ENCODE data around the gene SETSIP.

Gene SETSIP

DNA sequence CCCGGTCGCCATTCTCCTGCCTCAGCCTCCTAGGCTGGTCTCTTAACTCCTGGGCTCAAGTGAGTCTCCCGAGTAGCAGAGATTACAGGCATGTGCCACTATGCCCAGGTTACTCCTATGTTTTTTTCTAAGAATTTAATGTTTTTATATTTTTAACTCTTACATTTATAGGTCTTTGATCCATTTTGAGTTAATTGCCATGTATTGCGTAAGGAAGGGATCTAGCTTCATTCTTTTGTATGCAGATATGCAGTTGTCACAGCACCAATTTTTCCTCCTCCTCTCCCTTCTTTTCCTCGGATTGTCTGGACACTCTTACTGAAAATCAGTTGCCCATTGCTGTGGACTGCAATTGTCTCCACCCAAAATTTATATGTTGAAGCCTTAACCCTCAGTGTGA is 16.4 kb upstream of the SETSIP start:
- DNase-seq (ENCODE audit: low read depth in 1 of 2, low spot score in 1 of 2), result no peak
- TF ChIP-seq SPI1 (IDR thresholded peaks at IDR 0.05; ENCODE audit: borderline replicate concordance, low read depth) (no peak), GABPA (IDR thresholded peaks at IDR 0.05; ENCODE audit: low read depth) (no peak), POLR2AphosphoS5 (IDR thresholded peaks at IDR 0.05; ENCODE audit: low read depth) (no peak)
- TF ChIP-seq, protein P1, sequence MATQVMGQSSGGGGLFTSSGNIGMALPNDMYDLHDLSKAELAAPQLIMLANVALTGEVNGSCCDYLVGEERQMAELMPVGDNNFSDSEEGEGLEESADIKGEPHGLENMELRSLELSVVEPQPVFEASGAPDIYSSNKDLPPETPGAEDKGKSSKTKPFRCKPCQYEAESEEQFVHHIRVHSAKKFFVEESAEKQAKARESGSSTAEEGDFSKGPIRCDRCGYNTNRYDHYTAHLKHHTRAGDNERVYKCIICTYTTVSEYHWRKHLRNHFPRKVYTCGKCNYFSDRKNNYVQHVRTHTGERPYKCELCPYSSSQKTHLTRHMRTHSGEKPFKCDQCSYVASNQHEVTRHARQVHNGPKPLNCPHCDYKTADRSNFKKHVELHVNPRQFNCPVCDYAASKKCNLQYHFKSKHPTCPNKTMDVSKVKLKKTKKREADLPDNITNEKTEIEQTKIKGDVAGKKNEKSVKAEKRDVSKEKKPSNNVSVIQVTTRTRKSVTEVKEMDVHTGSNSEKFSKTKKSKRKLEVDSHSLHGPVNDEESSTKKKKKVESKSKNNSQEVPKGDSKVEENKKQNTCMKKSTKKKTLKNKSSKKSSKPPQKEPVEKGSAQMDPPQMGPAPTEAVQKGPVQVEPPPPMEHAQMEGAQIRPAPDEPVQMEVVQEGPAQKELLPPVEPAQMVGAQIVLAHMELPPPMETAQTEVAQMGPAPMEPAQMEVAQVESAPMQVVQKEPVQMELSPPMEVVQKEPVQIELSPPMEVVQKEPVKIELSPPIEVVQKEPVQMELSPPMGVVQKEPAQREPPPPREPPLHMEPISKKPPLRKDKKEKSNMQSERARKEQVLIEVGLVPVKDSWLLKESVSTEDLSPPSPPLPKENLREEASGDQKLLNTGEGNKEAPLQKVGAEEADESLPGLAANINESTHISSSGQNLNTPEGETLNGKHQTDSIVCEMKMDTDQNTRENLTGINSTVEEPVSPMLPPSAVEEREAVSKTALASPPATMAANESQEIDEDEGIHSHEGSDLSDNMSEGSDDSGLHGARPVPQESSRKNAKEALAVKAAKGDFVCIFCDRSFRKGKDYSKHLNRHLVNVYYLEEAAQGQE (IDR thresholded peaks at IDR 0.05; ENCODE audit: insufficient replicate concordance, low read depth), result no peak
- TF ChIP-seq, protein P2, sequence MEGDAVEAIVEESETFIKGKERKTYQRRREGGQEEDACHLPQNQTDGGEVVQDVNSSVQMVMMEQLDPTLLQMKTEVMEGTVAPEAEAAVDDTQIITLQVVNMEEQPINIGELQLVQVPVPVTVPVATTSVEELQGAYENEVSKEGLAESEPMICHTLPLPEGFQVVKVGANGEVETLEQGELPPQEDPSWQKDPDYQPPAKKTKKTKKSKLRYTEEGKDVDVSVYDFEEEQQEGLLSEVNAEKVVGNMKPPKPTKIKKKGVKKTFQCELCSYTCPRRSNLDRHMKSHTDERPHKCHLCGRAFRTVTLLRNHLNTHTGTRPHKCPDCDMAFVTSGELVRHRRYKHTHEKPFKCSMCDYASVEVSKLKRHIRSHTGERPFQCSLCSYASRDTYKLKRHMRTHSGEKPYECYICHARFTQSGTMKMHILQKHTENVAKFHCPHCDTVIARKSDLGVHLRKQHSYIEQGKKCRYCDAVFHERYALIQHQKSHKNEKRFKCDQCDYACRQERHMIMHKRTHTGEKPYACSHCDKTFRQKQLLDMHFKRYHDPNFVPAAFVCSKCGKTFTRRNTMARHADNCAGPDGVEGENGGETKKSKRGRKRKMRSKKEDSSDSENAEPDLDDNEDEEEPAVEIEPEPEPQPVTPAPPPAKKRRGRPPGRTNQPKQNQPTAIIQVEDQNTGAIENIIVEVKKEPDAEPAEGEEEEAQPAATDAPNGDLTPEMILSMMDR (IDR thresholded peaks at IDR 0.05; ENCODE audit: insufficient read depth, low read length), result no peak
- Histone ChIP-seq H3K27me3 (ENCODE audit: insufficient read depth, poor library complexity, severe bottlenecking) (no peaks in the 10 kb centered on the region), H3K4me3 (replicated peaks; ENCODE audit: insufficient read depth, low read length) (no peak overlapping the region), H3K27ac (replicated peaks) (no peak overlapping the region)

DNA sequence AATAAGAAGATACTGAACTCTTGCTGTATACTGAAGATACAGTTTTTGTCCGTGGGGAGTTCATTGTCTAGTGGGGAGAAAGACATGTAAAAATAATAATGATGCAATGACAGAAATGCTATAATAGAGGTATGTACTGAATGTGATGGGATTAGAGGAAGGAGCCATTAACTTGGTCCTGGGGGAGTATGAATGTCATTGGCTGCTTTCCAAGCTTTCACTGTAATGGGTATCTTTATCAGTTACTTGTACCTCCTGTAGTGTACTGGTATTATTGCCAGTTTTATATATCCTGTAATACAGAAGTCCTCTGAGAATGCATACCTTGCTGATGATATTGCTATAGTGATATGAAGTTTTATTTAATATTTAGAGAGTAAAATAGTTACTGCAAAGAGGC is 12.3 kb upstream of the SETSIP start:
- Histone ChIP-seq H3K4me3 (replicated peaks; ENCODE audit: insufficient read depth, low read length) (no peak overlapping the region), H3K27ac (replicated peaks) (no peak overlapping the region), H3K27me3 (ENCODE audit: insufficient read depth, poor library complexity, severe bottlenecking) (no peaks in the 10 kb centered on the region)
- no peak for DNase-seq (ENCODE audit: low read depth in 1 of 2, low spot score in 1 of 2)
- no peak for TF ChIP-seq SPI1 (IDR thresholded peaks at IDR 0.05; ENCODE audit: borderline replicate concordance, low read depth)
- no peak for TF ChIP-seq POLR2AphosphoS5 (IDR thresholded peaks at IDR 0.05; ENCODE audit: low read depth)
- TF ChIP-seq, protein P2 (IDR thresholded peaks at IDR 0.05; ENCODE audit: insufficient read depth, low read length), result no peak
- TF ChIP-seq, protein P1 (IDR thresholded peaks at IDR 0.05; ENCODE audit: insufficient replicate concordance, low read depth), result no peak
- no peak for TF ChIP-seq GABPA (IDR thresholded peaks at IDR 0.05; ENCODE audit: low read depth)

DNA sequence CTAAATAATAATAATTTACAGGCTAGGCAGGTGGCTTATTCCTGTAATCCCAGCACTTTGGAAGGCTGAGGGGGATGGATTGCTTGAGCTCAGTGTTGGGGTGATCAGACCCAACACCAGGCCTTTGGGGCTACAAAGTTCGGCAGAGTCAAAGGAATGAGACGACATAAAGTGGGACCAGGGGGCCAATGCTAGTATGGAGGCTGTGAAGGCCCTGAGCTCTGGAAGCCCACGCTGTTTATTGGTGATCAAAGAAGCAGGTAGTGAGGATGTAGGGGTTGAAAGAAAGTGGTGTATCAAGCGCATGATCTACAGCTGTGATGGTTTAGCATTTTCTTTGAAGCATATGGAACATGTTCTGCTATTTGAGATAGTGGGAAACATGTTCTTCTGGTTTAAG is 10.5 kb upstream of the SETSIP start:
- H3K27ac ChIP-seq (replicated peaks), result no peak overlapping the region
- no peak overlapping the region for H3K4me3 ChIP-seq (replicated peaks; ENCODE audit: insufficient read depth, low read length)
- no peak for DNase-seq (ENCODE audit: low read depth in 1 of 2, low spot score in 1 of 2)
- TF ChIP-seq, protein P2 (IDR thresholded peaks at IDR 0.05; ENCODE audit: insufficient read depth, low read length), result no peak
- TF ChIP-seq GABPA (IDR thresholded peaks at IDR 0.05; ENCODE audit: low read depth), result no peak
- TF ChIP-seq POLR2AphosphoS5 (IDR thresholded peaks at IDR 0.05; ENCODE audit: low read depth), result no peak
- TF ChIP-seq SPI1 (IDR thresholded peaks at IDR 0.05; ENCODE audit: borderline replicate concordance, low read depth), result no peak
- TF ChIP-seq, protein P1 (IDR thresholded peaks at IDR 0.05; ENCODE audit: insufficient replicate concordance, low read depth), result no peak
- H3K27me3 ChIP-seq (ENCODE audit: insufficient read depth, poor library complexity, severe bottlenecking), result no peaks in the 10 kb centered on the region
